Mesendoderm (in vitro differentiated cells): ENCODE results near the gene ZNHIT3. TPM values are rescaled to one million over a fixed set of nuclear protein-coding genes. Genes with fewer than 3 reads are reported as not detected.
"Not testable (repeated sequence)": the region's sequence is repeated elsewhere in the genome, so short reads cannot be mapped to it uniquely, and the experiment has no call there.

Experiments
- DNase-seq: peaks from one replicate; pipeline ENCODE4 v3.0.0; 2013
- H2AK5ac ChIP-seq: 2 replicates; pipeline ENCODE4 v1.6.1; 2013; ENCODE audit warnings: low read length, inconsistent platforms
- H2BK120ac ChIP-seq: 2 replicates; pipeline ENCODE4 v1.6.1; 2013; ENCODE audit warnings: low read depth, mild to moderate bottlenecking, low read length, moderate library complexity, mixed read lengths
- H2BK15ac ChIP-seq: replicated peaks from 2 replicates; pipeline ENCODE4 v1.6.1; 2013; ENCODE audit warnings: low read depth, mild to moderate bottlenecking, moderate library complexity
- H2BK5ac ChIP-seq: 2 replicates; pipeline ENCODE4 v1.6.1; 2013; ENCODE audit warnings: low read length, inconsistent platforms
- H3K18ac ChIP-seq: 2 replicates; pipeline ENCODE4 v1.6.1; 2013; ENCODE audit warnings: mild to moderate bottlenecking, low read length, mixed read lengths
- H3K23ac ChIP-seq: one replicate; pipeline ENCODE4 v1.6.1; 2013; ENCODE audit warnings: low read length
- H3K27ac ChIP-seq: 2 replicates; pipeline ENCODE4 v1.5.1; 2013; ENCODE audit warnings: low read depth, mild to moderate bottlenecking, inconsistent platforms, low read length, moderate library complexity
- H3K27me3 ChIP-seq: 2 replicates; pipeline ENCODE4 v1.6.1; 2013; ENCODE audit warnings: low read length, control low read depth, mild to moderate bottlenecking, inconsistent platforms; ENCODE audit not compliant: insufficient read depth, poor library complexity
- H3K36me3 ChIP-seq: 2 replicates; pipeline ENCODE4 v1.6.1; 2013; ENCODE audit warnings: low read length, inconsistent platforms; ENCODE audit not compliant: control insufficient read depth, insufficient read depth
- H3K4ac ChIP-seq: one replicate; pipeline ENCODE4 v1.6.1; 2013; ENCODE audit warnings: low read depth, mild to moderate bottlenecking, low read length, moderate library complexity
- H3K4me1 ChIP-seq: 2 replicates; pipeline ENCODE4 v1.6.1; 2013; ENCODE audit warnings: low read depth, low read length, inconsistent platforms; ENCODE audit not compliant: control insufficient read depth
- H3K4me2 ChIP-seq: 2 replicates; pipeline ENCODE4 v1.6.1; 2013; ENCODE audit warnings: low read length
- H3K4me3 ChIP-seq: 2 replicates; pipeline ENCODE4 v1.5.1; 2013; ENCODE audit warnings: mild to moderate bottlenecking, low read length
- H3K56ac ChIP-seq: one replicate; pipeline ENCODE4 v1.6.1; 2013; ENCODE audit warnings: low read length
- H3K79me1 ChIP-seq: 2 replicates; pipeline ENCODE4 v1.6.1; 2013; ENCODE audit warnings: low read length, inconsistent platforms
- H3K79me2 ChIP-seq: 2 replicates; pipeline ENCODE4 v1.6.1; 2013; ENCODE audit warnings: mild to moderate bottlenecking, low read length; ENCODE audit not compliant: control insufficient read depth, insufficient read depth
- H3K9ac ChIP-seq: 2 replicates; pipeline ENCODE4 v1.6.1; 2013; ENCODE audit warnings: low read length, inconsistent platforms
- H4K5ac ChIP-seq: one replicate; pipeline ENCODE4 v1.6.1; 2013; ENCODE audit warnings: low read length
- H4K8ac ChIP-seq: one replicate; pipeline ENCODE4 v1.6.1; 2013; ENCODE audit warnings: low read depth, mild to moderate bottlenecking, control low read depth, low read length, moderate library complexity
- WGBS: extraction: QIAGEN DNeasy Blood & Tissue Kit; methylation state at CpG from one replicate; pipeline ENCODE4 v1.1.7; 2013; ENCODE audit warnings: low lambda C conversion rate, missing lambda C conversion rate; ENCODE audit not compliant: insufficient coverage; ENCODE audit errors: extremely low coverage; 5-methylcytosine and 5-hydroxymethylcytosine counted together
- polyA plus RNA-seq, 2 experiments: library from polyadenylated mRNA; stranded (reverse); fragments of 200-250 nt; gene quantifications; one replicate each; pipeline ENCODE4 v1.2.3, GENCODE V29; 2013

ZNHIT3 gene
- polyA plus RNA-seq (2013, experiment 1 of 2): 71.6 TPM
- 69.6 TPM for polyA plus RNA-seq (2013, experiment 2 of 2)

GRCh38 chr17:36486204-36487194 is at the start of gene ZNHIT3:
Gene ZNHIT3 (plus strand): TSS chr17:36486681. CDS start chr17:36486700, 19 bp downstream.
- H2BK15ac ChIP-seq: no peak within 1 kb of the TSS
- H2BK5ac ChIP-seq: no peak within 1 kb of the TSS
- no peak within 1 kb of the TSS for H4K8ac ChIP-seq
- H3K4me2 ChIP-seq: peak within 1 kb of the TSS; percentile 90
- peak within 1 kb of the TSS; percentile 21 for H3K18ac ChIP-seq
- no peak within 1 kb of the TSS for H2AK5ac ChIP-seq
- no peak within 1 kb of the TSS for H3K23ac ChIP-seq
- peak within 1 kb of the TSS; percentile 75 for H3K4me3 ChIP-seq
- no peaks in the 10 kb centered on the region for H3K4me1 ChIP-seq
- peaks cover 13% of the 10 kb centered on the region for H3K79me2 ChIP-seq
- H3K27me3 ChIP-seq: no peaks in the 10 kb centered on the region
- WGBS: no CpG with 5 or more reads among the region's 73 CpGs
- H3K56ac ChIP-seq: peak within 1 kb of the TSS; percentile 83
- H3K36me3 ChIP-seq: no peaks in the 10 kb centered on the region
- H3K79me1 ChIP-seq: peaks cover 8% of the 10 kb centered on the region
- H3K27ac ChIP-seq: no peak within 1 kb of the TSS
- H3K9ac ChIP-seq: peak within 1 kb of the TSS; percentile 83
- no peak within 1 kb of the TSS for H2BK120ac ChIP-seq
- H3K4ac ChIP-seq: no peak within 1 kb of the TSS
- no peak within 1 kb of the TSS for H4K5ac ChIP-seq
- DNase-seq: peak; percentile 98

- not testable (repeated sequence) for H3K4ac ChIP-seq, H2BK15ac ChIP-seq, H3K4me1 ChIP-seq, H3K4me3 ChIP-seq, H3K79me2 ChIP-seq, H3K27me3 ChIP-seq, H2AK5ac ChIP-seq, H3K56ac ChIP-seq, H3K9ac ChIP-seq, H3K23ac ChIP-seq, H4K8ac ChIP-seq, H3K79me1 ChIP-seq, H2BK5ac ChIP-seq, H3K36me3 ChIP-seq, DNase-seq, H4K5ac ChIP-seq, H3K4me2 ChIP-seq, H3K18ac ChIP-seq, H3K27ac ChIP-seq, H2BK120ac ChIP-seq
- no CpG with 5 or more reads among the region's 4 CpGs for WGBS
These were observed 44.7 kb upstream of the ZNHIT3 start for GRCh38 chr17:36441792-36442191.

- H3K27ac ChIP-seq: no peak overlapping the region
- H2AK5ac ChIP-seq: no peak overlapping the region
- H3K79me1 ChIP-seq: no peaks in the 10 kb centered on the region
- no peak overlapping the region for H4K5ac ChIP-seq
- no peak overlapping the region for H3K9ac ChIP-seq
- no peaks in the 10 kb centered on the region for H3K79me2 ChIP-seq
- H3K56ac ChIP-seq: no peak overlapping the region
- no peak overlapping the region for H4K8ac ChIP-seq
- no CpG with 5 or more reads among the region's 6 CpGs for WGBS
- H3K18ac ChIP-seq: no peak overlapping the region
- H3K4me1 ChIP-seq: no peaks in the 10 kb centered on the region
- H2BK15ac ChIP-seq: no peak overlapping the region
- no peak overlapping the region for H3K23ac ChIP-seq
- H2BK5ac ChIP-seq: no peak overlapping the region
- no peak overlapping the region for H3K4ac ChIP-seq
- H3K4me3 ChIP-seq: no peak overlapping the region
- DNase-seq: no peak
- H2BK120ac ChIP-seq: no peak overlapping the region
- no peaks in the 10 kb centered on the region for H3K36me3 ChIP-seq
- H3K27me3 ChIP-seq: no peaks in the 10 kb centered on the region
- H3K4me2 ChIP-seq: no peak overlapping the region
These were observed 42.7 kb upstream of the ZNHIT3 start for GRCh38 chr17:36443777-36444176.

GRCh38 chr17:36449997-36450396 is 36.5 kb upstream of the ZNHIT3 start:
- H3K23ac ChIP-seq, H3K56ac ChIP-seq, H3K9ac ChIP-seq, H3K27ac ChIP-seq, DNase-seq, H4K5ac ChIP-seq, H2BK5ac ChIP-seq, H3K4me2 ChIP-seq, H4K8ac ChIP-seq, H3K79me2 ChIP-seq, H3K79me1 ChIP-seq, H3K4ac ChIP-seq, H3K4me3 ChIP-seq, H3K27me3 ChIP-seq, H3K36me3 ChIP-seq, H2AK5ac ChIP-seq, H3K18ac ChIP-seq, H2BK120ac ChIP-seq, H3K4me1 ChIP-seq, H2BK15ac ChIP-seq: not testable (repeated sequence)
- WGBS: no CpG with 5 or more reads among the region's 15 CpGs

- not testable (repeated sequence) for H3K27ac ChIP-seq, H3K36me3 ChIP-seq, H3K79me2 ChIP-seq, H3K4me1 ChIP-seq, H2AK5ac ChIP-seq, H2BK15ac ChIP-seq, DNase-seq, H3K4me2 ChIP-seq, H3K23ac ChIP-seq, H3K27me3 ChIP-seq, H4K5ac ChIP-seq, H2BK120ac ChIP-seq, H3K79me1 ChIP-seq, H3K9ac ChIP-seq, H3K18ac ChIP-seq, H3K4ac ChIP-seq, H4K8ac ChIP-seq, H2BK5ac ChIP-seq, H3K4me3 ChIP-seq, H3K56ac ChIP-seq
- no CpG with 5 or more reads among the region's 9 CpGs for WGBS
These were observed 33.6 kb upstream of the ZNHIT3 start for GRCh38 chr17:36452888-36453287.
